ENCODE data around the gene PTPN11.
"Not testable (repeated sequence)": the region's sequence is repeated elsewhere in the genome, so short reads cannot be mapped to it uniquely, and the experiment has no call there.

Gene PTPN11

GRCh38 chr12:112482733-112483132 is 64.0 kb downstream of the PTPN11 start:
- in situ Hi-C loops (cut with HindIII; ENCODE audit: low pct_ligation_motif_present, low pct_unique_long_range_greater_than_20kb, low sequenced_read_pairs), result no loop called here
- DNase-seq, result no peak

DNA sequence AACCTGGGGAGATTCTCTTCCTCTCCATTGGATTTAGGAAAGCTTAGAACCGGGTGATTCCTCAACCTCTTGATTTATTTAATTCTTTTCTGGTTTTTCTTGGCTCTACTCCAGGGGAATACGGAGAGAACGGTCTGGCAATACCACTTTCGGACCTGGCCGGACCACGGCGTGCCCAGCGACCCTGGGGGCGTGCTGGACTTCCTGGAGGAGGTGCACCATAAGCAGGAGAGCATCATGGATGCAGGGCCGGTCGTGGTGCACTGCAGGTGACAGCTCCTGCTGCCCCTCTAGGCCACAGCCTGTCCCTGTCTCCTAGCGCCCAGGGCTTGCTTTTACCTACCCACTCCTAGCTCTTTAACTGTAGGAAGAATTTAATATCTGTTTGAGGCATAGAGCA is 67.6 kb downstream of the PTPN11 start:
- no peak for DNase-seq
- in situ Hi-C loops (cut with HindIII; ENCODE audit: low pct_ligation_motif_present, low pct_unique_long_range_greater_than_20kb, low sequenced_read_pairs), result no loop called here

- DNase-seq, result no peak
- in situ Hi-C loops (cut with HindIII; ENCODE audit: low pct_ligation_motif_present, low pct_unique_long_range_greater_than_20kb, low sequenced_read_pairs), result no loop called here
These were observed 69.6 kb downstream of the PTPN11 start for GRCh38 chr12:112488257-112488876.

DNA sequence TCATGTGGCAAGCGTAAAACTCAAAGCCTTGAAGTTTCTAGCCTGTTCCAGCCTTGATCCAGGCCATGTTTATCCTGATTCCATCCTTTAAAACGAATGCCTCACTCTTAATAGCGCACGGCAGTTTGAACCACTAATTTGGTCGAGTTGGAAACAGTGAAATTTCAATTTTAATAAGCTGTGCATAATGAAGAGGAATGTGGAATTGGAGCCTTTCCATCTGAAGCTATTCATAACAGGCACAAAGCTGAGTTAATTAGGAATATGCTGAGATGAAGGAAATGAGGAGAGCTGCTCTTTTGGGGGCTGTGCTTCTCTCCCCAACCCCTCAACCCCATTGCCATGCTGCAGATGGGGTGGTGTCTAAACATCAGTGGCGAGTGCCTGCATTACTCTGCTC is 70.7 kb downstream of the PTPN11 start:
- in situ Hi-C loops (cut with HindIII; ENCODE audit: low pct_ligation_motif_present, low pct_unique_long_range_greater_than_20kb, low sequenced_read_pairs), result no loop called here

GRCh38 chr12:112496496-112496895 is 77.7 kb downstream of the PTPN11 start:
- no peak for DNase-seq
- in situ Hi-C loops (cut with HindIII; ENCODE audit: low pct_ligation_motif_present, low pct_unique_long_range_greater_than_20kb, low sequenced_read_pairs), result no loop called here

More for the DNA sequence above, 70.7 kb downstream of the PTPN11 start:
- no peak for DNase-seq

DNA sequence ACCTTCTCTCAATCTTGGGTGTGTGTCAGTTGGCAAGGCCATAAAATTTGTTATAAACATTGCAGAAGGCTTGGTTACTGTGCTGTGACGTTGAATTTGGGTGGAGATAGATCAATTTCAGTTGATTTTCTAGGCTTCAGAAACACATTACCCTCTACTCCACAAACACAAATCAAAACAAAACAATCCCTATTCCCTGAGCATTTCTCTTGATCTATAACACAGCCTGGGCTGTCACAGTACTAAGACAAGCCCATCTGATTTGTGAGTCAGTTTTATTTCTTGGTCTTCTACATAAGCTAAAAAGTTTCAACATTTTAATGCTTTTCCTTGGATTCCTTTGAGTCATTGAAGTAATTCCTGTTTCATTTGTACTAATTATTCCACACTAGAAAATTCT is 79.8 kb downstream of the PTPN11 start:
- in situ Hi-C loops (cut with HindIII; ENCODE audit: low pct_ligation_motif_present, low pct_unique_long_range_greater_than_20kb, low sequenced_read_pairs), result no loop called here
- DNase-seq, result no peak

DNA sequence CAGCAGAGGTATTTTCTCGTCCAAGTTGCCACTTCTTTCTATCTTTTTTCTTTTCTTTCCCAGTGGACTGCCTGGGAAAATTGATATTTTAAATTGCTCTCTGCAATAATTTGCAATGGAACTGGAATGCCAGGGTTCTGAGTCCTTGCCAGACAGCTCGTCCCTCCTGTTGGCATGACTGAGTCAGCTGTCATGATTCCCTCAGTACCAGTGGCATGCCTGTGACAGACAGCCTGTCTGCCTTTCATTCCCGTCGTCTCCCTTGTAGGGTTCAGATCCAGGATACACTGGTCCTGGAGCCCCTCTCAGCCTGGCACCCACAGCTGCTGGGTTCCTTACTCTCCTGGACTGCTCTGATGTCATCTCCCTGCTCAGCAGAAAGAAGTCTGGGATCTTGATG is 84.8 kb downstream of the PTPN11 start:
- no peak for DNase-seq
- in situ Hi-C loops (cut with HindIII; ENCODE audit: low pct_ligation_motif_present, low pct_unique_long_range_greater_than_20kb, low sequenced_read_pairs), result no loop called here

DNA sequence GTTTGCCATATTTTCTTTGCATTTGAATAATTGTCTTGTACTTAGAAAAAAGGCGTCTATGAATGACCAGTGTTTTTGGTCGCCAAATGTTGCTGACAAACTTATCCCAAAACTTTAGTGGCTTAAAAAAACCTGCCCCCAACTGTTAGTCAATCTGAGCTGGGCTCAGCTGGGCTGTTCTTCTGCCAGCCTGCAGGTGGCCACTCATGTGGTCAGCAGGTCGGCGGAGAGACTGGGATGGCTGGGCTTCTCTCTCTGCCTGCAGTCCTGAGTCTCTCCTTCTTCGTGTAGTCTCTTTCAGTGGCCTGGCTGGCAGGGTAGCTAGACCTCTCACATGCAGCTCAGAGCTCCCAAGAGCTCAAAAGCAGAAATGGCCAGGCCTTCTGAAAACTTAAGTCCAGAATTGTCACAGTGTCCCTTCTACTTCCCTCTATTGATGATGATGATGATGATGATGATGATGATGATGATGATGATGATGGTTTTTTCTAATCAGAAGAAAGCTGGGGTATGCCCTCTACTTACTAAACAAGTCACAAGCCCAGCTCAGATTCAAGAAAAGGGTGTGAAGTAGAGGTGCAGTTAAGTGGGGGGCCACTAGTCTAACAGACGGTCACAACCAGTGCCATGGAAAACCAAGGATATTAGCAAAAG is 87.9 kb downstream of the PTPN11 start:
- in situ Hi-C loops (cut with HindIII; ENCODE audit: low pct_ligation_motif_present, low pct_unique_long_range_greater_than_20kb, low sequenced_read_pairs), result no loop called here

GRCh38 chr12:112513471-112513870 is 94.7 kb downstream of the PTPN11 start:
- in situ Hi-C loops (cut with HindIII; ENCODE audit: low pct_ligation_motif_present, low pct_unique_long_range_greater_than_20kb, low sequenced_read_pairs), result no loop called here
- no peak for DNase-seq

More for the DNA sequence above, 87.9 kb downstream of the PTPN11 start:
- DNase-seq, result peak; percentile 33

DNA sequence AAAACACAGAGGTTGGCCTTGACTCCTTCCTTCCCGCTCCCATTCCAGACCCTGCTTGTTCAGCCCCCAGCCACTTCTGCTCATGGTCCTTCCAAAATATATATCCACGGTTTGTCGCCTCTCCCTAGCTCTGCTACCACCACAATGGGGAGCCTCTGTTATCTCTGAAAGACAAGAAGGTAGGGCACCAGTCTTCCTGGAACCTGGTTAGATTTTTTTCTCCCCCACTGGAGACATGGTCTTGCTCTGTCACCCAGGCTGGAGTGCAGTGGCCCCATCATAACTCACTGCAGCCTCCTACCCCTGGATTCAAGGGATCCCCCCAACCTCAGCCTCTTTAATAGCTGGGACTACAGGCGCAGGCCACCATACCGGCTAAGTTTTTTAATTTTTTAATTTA is 95.7 kb downstream of the PTPN11 start:
- in situ Hi-C loops (cut with HindIII; ENCODE audit: low pct_ligation_motif_present, low pct_unique_long_range_greater_than_20kb, low sequenced_read_pairs), result no loop called here
- no peak for DNase-seq

DNA sequence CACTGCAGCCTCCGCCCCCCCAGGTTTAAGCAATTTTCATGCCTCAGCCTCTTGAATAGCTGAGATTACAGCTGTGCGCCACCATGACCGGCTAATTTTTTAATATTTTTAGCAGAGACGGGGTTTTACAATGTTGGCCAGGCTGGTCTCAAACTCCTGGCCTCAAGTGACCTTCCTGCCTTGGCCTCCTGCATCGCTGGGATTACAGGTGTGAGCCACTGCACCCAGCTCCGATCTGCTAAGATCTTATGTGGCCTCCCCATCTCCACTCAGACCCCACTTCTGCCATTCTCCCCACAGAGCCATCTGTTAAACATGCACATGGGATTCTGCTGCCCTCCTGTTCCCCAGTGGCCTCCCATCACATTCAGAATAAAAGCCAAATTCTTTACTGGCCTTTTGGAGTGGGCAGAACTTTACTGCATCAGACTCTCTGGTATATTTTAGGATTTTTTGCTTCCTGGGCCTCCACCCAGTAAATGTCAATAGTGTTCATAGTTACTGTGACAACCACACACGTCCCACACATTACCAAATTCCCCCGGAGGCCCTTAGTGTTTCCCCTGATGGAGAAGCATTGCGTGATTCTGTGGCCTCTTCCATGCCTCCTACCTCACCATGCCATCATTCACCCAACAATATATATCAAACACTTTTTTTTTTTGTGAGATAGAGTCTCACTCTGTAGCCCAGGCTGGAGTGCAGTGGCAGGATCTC is 96.3 kb downstream of the PTPN11 start:
- no peak for DNase-seq
- in situ Hi-C loops (cut with HindIII; ENCODE audit: low pct_ligation_motif_present, low pct_unique_long_range_greater_than_20kb, low sequenced_read_pairs), result no loop called here

DNA sequence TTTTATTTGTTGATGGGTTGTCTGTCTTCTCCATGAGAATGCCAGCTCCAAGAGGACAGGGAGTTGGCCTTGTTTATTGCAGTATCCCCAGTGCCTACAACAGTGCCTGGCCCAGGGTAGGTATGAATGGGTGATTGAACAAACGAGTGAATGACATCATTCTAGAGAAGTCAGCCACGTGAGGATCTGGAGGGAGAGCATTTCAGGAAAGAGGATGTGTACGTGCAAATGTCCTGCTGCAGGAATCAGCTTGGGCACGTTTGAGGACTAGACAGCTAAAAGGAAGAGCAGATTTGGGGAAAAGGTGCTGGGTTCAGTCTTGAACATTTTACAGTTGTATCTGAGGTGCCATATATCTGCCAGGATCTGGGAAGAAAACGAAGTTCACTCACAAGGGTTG is 97.1 kb downstream of the PTPN11 start:
- no peak for DNase-seq
- in situ Hi-C loops (cut with HindIII; ENCODE audit: low pct_ligation_motif_present, low pct_unique_long_range_greater_than_20kb, low sequenced_read_pairs), result no loop called here

- in situ Hi-C loops (cut with HindIII; ENCODE audit: low pct_ligation_motif_present, low pct_unique_long_range_greater_than_20kb, low sequenced_read_pairs), result no loop called here
- DNase-seq, result no peak
These were observed 99.1 kb downstream of the PTPN11 start for GRCh38 chr12:112517730-112518364.

GRCh38 chr12:112518365-112518735 is 99.6 kb downstream of the PTPN11 start:
- in situ Hi-C loops (cut with HindIII; ENCODE audit: low pct_ligation_motif_present, low pct_unique_long_range_greater_than_20kb, low sequenced_read_pairs), result no loop called here

GRCh38 chr12:112519841-112520340 is 101.1 kb downstream of the PTPN11 start:
- DNase-seq; in situ Hi-C loops (cut with HindIII; ENCODE audit: low pct_ligation_motif_present, low pct_unique_long_range_greater_than_20kb, low sequenced_read_pairs): not testable (repeated sequence)

More at GRCh38 chr12:112518365-112518735, 99.6 kb downstream of the PTPN11 start:
- no peak for DNase-seq

DNA sequence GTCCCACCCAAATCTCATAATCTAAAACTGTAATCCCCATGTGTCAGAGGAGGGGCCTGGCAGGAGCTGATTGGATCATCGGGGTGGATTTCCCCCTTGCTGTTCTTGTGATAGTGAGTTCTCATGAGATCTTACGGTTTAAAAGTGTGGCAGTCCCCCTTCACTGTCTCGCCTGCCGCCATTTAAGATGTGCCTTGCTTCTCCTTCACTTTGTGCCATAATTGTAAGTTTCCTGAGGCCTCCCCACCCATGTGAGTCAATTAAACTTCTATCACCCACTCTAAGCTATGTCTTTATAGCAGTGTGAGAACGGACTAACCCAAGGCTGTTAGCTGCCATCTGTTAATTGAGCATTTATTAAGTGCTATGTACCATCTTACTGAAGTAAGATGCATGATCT is 105.1 kb downstream of the PTPN11 start:
- DNase-seq, result no peak
- in situ Hi-C loops (cut with HindIII; ENCODE audit: low pct_ligation_motif_present, low pct_unique_long_range_greater_than_20kb, low sequenced_read_pairs), result no loop called here

DNA sequence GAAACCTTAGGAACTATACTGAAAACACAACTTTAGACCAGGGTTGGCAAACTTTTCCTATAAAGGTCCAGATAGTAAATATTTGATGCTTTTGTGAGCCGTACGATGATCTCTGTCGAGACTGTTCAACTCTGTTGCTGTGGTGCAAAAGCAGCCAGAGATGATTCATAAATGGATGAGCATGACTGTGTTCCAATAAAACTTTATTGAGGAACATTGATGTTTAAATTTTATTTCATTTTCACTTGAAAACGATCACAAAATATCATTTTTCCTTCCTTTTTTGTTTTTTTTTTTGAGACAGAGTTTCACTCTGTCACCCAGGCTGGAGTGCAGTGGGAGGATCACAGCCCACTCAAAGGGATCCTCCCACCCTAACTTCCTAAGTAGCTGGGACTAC is 105.5 kb downstream of the PTPN11 start:
- DNase-seq, result no peak
- in situ Hi-C loops (cut with HindIII; ENCODE audit: low pct_ligation_motif_present, low pct_unique_long_range_greater_than_20kb, low sequenced_read_pairs), result no loop called here

GRCh38 chr12:112524676-112525425 is 106.1 kb downstream of the PTPN11 start:
- DNase-seq, result peak; percentile 70
- in situ Hi-C loops (cut with HindIII; ENCODE audit: low pct_ligation_motif_present, low pct_unique_long_range_greater_than_20kb, low sequenced_read_pairs), result no loop called here

GRCh38 chr12:112525426-112525809 is 106.7 kb downstream of the PTPN11 start:
- no peak for DNase-seq
- in situ Hi-C loops (cut with HindIII; ENCODE audit: low pct_ligation_motif_present, low pct_unique_long_range_greater_than_20kb, low sequenced_read_pairs), result no loop called here
